Smooth muscle cell (in vitro differentiated cells): ENCODE data around the gene LUZP4. TPM values are rescaled to one million over a fixed set of nuclear protein-coding genes. Genes with fewer than 3 reads are reported as not detected.

ENCODE experiments used
- DNase-seq: peaks from one replicate; lab custom pipeline; 2025; ENCODE audit not compliant: unreplicated experiment; lab: John Stamatoyannopoulos, UW
- H2AFZ ChIP-seq: fragments of 200-600 bp; sonication (generic); 2 replicates; pipeline ENCODE4 v1.6.0; 2016; ENCODE audit warnings: antibody characterized with exemption, low read depth, mild to moderate bottlenecking
- H3F3A ChIP-seq: fragments of 200-600 bp; sonication (generic); 2 replicates; pipeline ENCODE4 v1.6.0; 2017; ENCODE audit warnings: antibody characterized with exemption, low read depth
- H3K27ac ChIP-seq: fragments of 200-600 bp; sonication (generic); 2 replicates; pipeline ENCODE4 v1.5.1; 2016; ENCODE audit warnings: low read depth, mild to moderate bottlenecking
- H3K27me3 ChIP-seq: fragments of 200-600 bp; sonication (generic); 2 replicates; pipeline ENCODE4 v1.6.1; 2016; ENCODE audit warnings: low read depth, mild to moderate bottlenecking
- H3K36me3 ChIP-seq: fragments of 200-600 bp; sonication (generic); 2 replicates; pipeline ENCODE4 v1.5.1; 2016; ENCODE audit warnings: low read depth
- H3K4me1 ChIP-seq: fragments of 200-600 bp; sonication (generic); 2 replicates; pipeline ENCODE4 v1.5.1; 2016; ENCODE audit warnings: low read depth
- H3K4me2 ChIP-seq: fragments of 200-600 bp; sonication (generic); 2 replicates; pipeline ENCODE4 v1.6.0; 2016; ENCODE audit warnings: mild to moderate bottlenecking
- H3K4me3 ChIP-seq: fragments of 200-600 bp; sonication (generic); 2 replicates; pipeline ENCODE4 v1.5.1; 2016; ENCODE audit warnings: mild to moderate bottlenecking
- H3K79me2 ChIP-seq: fragments of 200-600 bp; sonication (generic); 2 replicates; pipeline ENCODE4 v1.6.0; 2016; ENCODE audit warnings: low read depth, mild to moderate bottlenecking
- H3K9ac ChIP-seq: fragments of 200-600 bp; sonication (generic); 2 replicates; pipeline ENCODE4 v1.6.0; 2016; ENCODE audit warnings: low read depth
- H3K9me3 ChIP-seq: fragments of 200-600 bp; sonication (generic); replicated peaks from 2 replicates; pipeline ENCODE4 v1.5.1; 2016; ENCODE audit warnings: low read depth
- H4K20me1 ChIP-seq: fragments of 200-600 bp; sonication (generic); 2 replicates; pipeline ENCODE4 v1.6.0; 2016; ENCODE audit warnings: low read depth
- CTCF ChIP-seq: fragments of 200-600 bp; sonication (generic); IDR thresholded peaks from 2 replicates; pipeline ENCODE4 v1.5.1; 2017; ENCODE audit warnings: borderline replicate concordance, mild to moderate bottlenecking, antibody characterized with exemption; ENCODE audit not compliant: insufficient read depth, poor library complexity, severe bottlenecking
- WGBS: methylation state at CpG from one replicate; pipeline ENCODE4 v1.1.7; 2016; ENCODE audit warnings: low lambda C conversion rate; 5-methylcytosine and 5-hydroxymethylcytosine counted together
- polyA plus RNA-seq: library from polyadenylated mRNA; unstranded; fragments of >200 nt; fragmentation: Nextera tagmentation; extraction: Ambion mirVana; gene quantifications from 2 replicates; pipeline ENCODE4 v1.2.1, GENCODE V29; 2016
- total RNA-seq: library from RNA; depleted of rRNA; stranded (reverse); fragments of >200 nt; gene quantifications from 2 replicates; pipeline ENCODE4 v1.2.3, GENCODE V29; 2014

LUZP4 gene
- total and polyA plus RNA-seq, 2 experiments from 2014 or later: not detected

GRCh38 chrX:115257711-115258110, 31.8 kb upstream of the LUZP4 start:
- no peak overlapping the region for H3K4me3 ChIP-seq
- H3K9ac ChIP-seq: no peak overlapping the region
- H3K27me3 ChIP-seq: no peaks in the 10 kb centered on the region
- H3K4me1 ChIP-seq: peaks cover 18% of the 10 kb centered on the region
- H3K9me3 ChIP-seq: no peaks in the 10 kb centered on the region
- peaks cover 8% of the 10 kb centered on the region for H3F3A ChIP-seq
- no peaks in the 10 kb centered on the region for H4K20me1 ChIP-seq
- TF ChIP-seq CTCF: no peak
- H3K79me2 ChIP-seq: no peaks in the 10 kb centered on the region
- no peak overlapping the region for H2AFZ ChIP-seq
- no peaks in the 10 kb centered on the region for H3K36me3 ChIP-seq
- H3K4me2 ChIP-seq: no peak overlapping the region
- H3K27ac ChIP-seq: no peak overlapping the region
- DNase-seq: no peak

DNA sequence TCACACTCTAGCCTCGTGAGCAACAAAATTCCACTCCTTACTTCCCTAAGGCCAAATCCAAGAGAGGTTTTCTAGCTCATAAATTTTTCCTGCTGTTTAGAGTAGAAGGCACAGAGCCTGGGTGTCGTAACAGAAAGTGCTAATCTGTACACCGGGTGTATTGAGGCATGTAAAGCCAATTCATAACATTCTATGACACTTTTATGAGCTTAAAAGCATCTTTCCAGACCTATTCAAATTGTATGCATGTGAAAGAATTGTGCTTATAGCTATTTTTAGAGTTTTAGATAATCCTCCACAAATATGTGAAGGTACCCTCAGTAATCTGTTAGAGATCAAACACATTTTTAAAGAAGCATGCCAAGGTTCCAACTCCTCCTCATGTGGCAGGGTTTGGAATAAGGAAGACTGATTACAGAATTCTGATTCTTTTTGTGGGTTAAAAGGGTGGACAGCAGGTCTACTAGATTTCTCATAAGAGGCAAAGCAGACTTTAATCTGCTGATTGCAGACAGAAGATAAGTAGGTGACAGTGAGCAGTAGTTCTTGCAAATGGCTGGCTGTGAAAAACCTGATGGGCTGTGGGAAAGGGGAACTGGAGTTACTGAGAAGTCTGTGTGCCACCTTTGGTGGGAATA, 30.2 kb upstream of the LUZP4 start:
- 0% methylated on average over 3 of the region's 3 CpGs for WGBS
- Histone ChIP-seq H3K4me2 (peak overlapping the region; percentile 42), H3K27ac (peak overlapping the region; percentile 89), H3K9me3 (no peaks in the 10 kb centered on the region), H3K9ac (peak overlapping the region; percentile 66), H3K27me3 (no peaks in the 10 kb centered on the region), H3F3A (peaks cover 8% of the 10 kb centered on the region), H3K4me1 (peaks cover 18% of the 10 kb centered on the region), H2AFZ (peak overlapping the region; percentile 7), H3K79me2 (no peaks in the 10 kb centered on the region), H4K20me1 (no peaks in the 10 kb centered on the region), H3K36me3 (no peaks in the 10 kb centered on the region), H3K4me3 (peak overlapping the region; percentile 9)
- TF ChIP-seq CTCF: no peak
- DNase-seq: no peak

- Histone ChIP-seq H3K4me2 (peak overlapping the region; percentile 42), H3K9ac (peak overlapping the region; percentile 66), H3K27ac (peak overlapping the region; percentile 89), H3F3A (peaks cover 8% of the 10 kb centered on the region), H3K4me1 (peaks cover 18% of the 10 kb centered on the region), H3K27me3 (no peaks in the 10 kb centered on the region), H3K79me2 (no peaks in the 10 kb centered on the region), H3K9me3 (no peaks in the 10 kb centered on the region), H3K36me3 (no peaks in the 10 kb centered on the region), H4K20me1 (no peaks in the 10 kb centered on the region), H3K4me3 (no peak overlapping the region), H2AFZ (no peak overlapping the region)
- DNase-seq: no peak
- no peak for TF ChIP-seq CTCF
- WGBS: 84% methylated on average over 3 of the region's 3 CpGs
These were observed 29.2 kb upstream of the LUZP4 start for GRCh38 chrX:115260330-115260729.

- Histone ChIP-seq H3K4me1 (peaks cover 18% of the 10 kb centered on the region), H3K4me3 (no peak overlapping the region), H3K9ac (peak overlapping the region; percentile 66), H3F3A (peaks cover 8% of the 10 kb centered on the region), H3K4me2 (no peak overlapping the region), H3K36me3 (no peaks in the 10 kb centered on the region), H3K27ac (peak overlapping the region; percentile 89), H3K9me3 (no peaks in the 10 kb centered on the region), H4K20me1 (no peaks in the 10 kb centered on the region), H3K79me2 (no peaks in the 10 kb centered on the region), H2AFZ (no peak overlapping the region), H3K27me3 (no peaks in the 10 kb centered on the region)
- WGBS: 69% methylated on average over 2 of the region's 2 CpGs
- DNase-seq: no peak
- TF ChIP-seq CTCF: no peak
These were observed 28.4 kb upstream of the LUZP4 start for GRCh38 chrX:115261148-115261547.
